HEK293 (cell line): Measurements from ENCODE around the gene GJE1.

Source experiments
- CTCF ChIP-seq: fragments of 450-650 bp; formaldehyde crosslinking; IDR thresholded peaks from 2 replicates; pipeline ENCODE4 v1.5.1; 2016; ENCODE audit warnings: missing biosample characterization, missing genetic modification characterization
- ZNF248 ChIP-seq: fragments of 450-650 bp; formaldehyde crosslinking; IDR thresholded peaks from 2 replicates; pipeline ENCODE4 v1.5.1; 2017; ENCODE audit warnings: missing biosample characterization, missing genetic modification characterization
- ZNF664 ChIP-seq: fragments of 450-650 bp; formaldehyde crosslinking; IDR thresholded peaks from 2 replicates; pipeline ENCODE4 v1.5.1; 2016; ENCODE audit warnings: missing biosample characterization, missing genetic modification characterization
- TF ChIP-seq, protein P1 (sequence below): fragments of 450-650 bp; formaldehyde crosslinking; IDR thresholded peaks from 2 replicates; pipeline ENCODE4 v1.5.1; 2017; ENCODE audit warnings: missing biosample characterization, missing genetic modification characterization
- TF ChIP-seq, protein P2 (sequence below): fragments of 450-650 bp; formaldehyde crosslinking; IDR thresholded peaks from 2 replicates; pipeline ENCODE4 v1.5.1; 2016; ENCODE audit warnings: missing biosample characterization, missing genetic modification characterization

DNA sequence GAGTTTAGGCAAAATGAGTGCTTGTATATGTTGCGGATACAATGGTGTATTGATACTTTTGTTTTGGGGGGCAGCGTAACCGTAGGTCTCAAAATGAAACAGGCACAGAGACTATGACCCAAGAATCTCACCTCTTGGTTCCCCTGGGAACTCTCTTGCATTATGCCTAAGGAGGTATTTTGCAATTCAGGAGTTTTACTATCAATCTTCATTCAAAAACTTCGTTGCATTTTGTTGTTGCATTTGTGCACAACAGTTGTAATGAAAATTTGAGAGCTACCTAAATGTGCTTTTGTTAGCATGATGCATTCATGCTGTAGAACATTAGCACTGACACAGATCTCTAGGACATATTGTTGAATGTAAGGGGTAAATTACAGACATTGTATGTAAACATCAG lies 32.5 kb downstream of the GJE1 start:
- TF ChIP-seq CTCF (tag by site-specific recombination): no peak
- TF ChIP-seq, protein P1, sequence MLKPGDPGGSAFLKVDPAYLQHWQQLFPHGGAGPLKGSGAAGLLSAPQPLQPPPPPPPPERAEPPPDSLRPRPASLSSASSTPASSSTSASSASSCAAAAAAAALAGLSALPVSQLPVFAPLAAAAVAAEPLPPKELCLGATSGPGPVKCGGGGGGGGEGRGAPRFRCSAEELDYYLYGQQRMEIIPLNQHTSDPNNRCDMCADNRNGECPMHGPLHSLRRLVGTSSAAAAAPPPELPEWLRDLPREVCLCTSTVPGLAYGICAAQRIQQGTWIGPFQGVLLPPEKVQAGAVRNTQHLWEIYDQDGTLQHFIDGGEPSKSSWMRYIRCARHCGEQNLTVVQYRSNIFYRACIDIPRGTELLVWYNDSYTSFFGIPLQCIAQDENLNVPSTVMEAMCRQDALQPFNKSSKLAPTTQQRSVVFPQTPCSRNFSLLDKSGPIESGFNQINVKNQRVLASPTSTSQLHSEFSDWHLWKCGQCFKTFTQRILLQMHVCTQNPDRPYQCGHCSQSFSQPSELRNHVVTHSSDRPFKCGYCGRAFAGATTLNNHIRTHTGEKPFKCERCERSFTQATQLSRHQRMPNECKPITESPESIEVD (tag by site-specific recombination): no peak
- TF ChIP-seq ZNF248: no peak
- TF ChIP-seq, protein P2, sequence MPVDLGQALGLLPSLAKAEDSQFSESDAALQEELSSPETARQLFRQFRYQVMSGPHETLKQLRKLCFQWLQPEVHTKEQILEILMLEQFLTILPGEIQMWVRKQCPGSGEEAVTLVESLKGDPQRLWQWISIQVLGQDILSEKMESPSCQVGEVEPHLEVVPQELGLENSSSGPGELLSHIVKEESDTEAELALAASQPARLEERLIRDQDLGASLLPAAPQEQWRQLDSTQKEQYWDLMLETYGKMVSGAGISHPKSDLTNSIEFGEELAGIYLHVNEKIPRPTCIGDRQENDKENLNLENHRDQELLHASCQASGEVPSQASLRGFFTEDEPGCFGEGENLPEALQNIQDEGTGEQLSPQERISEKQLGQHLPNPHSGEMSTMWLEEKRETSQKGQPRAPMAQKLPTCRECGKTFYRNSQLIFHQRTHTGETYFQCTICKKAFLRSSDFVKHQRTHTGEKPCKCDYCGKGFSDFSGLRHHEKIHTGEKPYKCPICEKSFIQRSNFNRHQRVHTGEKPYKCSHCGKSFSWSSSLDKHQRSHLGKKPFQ (tag by site-specific recombination): no peak
- no peak for TF ChIP-seq ZNF664 (tag by site-specific recombination)
